HG03342 (cell line): ENCODE results near the gene CTSZ.
"Not testable (repeated sequence)": the region's sequence is repeated elsewhere in the genome, so short reads cannot be mapped to it uniquely, and the experiment has no call there.

Experiments
- ATAC-seq: cut with Tn5 transposase; IDR thresholded peaks from one replicate; pipeline ENCODE4 v1.9.1; 2021; ENCODE audit warnings: mild to moderate bottlenecking, moderate library complexity; ENCODE audit not compliant: unreplicated experiment

The CTSZ gene

DNA sequence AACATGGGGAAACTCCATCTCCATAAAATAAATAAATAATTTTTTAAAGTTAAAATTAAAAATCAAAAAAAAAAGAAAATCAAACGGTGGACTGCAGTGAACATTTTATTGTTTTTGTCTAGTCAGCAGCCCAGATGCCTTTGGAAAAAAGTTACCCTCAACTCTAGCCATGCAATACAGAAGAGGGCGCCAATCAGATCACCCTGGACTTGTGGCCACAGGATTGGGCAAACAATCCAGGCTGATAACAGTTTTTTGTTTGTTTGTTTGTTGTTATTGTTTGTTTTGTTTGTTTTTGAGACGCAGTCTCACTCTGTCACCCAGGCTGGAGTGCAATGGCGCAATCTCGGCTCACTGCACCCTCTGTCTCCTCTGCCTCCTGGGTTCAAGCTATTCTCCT lies 56.5 kb downstream of the CTSZ start:
- no peak for ATAC-seq

GRCh38 chr20:58947797-58948388 lies 59.2 kb downstream of the CTSZ start:
- ATAC-seq, result not testable (repeated sequence)

DNA sequence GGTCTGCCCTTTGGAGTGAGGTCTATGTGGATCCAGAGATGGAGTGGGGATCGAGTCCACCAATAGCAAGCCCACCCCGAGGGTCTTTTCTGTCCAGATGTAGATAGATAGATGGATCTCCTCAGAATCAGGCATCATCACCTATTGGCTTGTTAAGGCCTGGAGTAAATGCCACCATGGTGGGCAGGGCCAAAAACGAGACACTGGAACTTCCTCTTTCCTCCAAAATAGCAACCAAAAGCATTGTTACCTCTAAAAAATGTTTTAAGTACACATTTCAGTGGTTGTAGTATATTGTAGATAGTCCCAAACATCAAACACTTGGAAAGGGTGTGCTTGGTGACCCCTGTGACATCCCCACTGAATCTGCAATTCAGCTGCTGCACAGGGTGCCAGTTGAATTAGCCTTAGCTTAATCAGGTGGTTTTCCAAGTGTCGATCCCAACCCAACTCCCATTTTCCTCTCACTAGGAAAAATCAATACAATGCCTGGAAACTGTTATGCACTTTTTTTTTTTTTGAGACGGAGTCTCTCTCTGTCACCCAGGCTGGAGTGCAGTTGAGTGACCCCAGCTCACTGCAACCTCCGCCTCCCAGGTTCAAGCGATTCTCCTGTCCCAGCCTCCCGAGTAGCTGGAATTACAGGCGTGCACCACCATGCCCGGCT lies 61.0 kb downstream of the CTSZ start:
- ATAC-seq, result no peak
